DMS53 treated with DMSO at 0.1 percent for 48 hours (cell line): ENCODE measurements around the gene SMARCE1.

Experiments
- DNase-seq: peaks from one replicate; lab custom pipeline; 2025; ENCODE audit not compliant: unreplicated experiment; lab: John Stamatoyannopoulos, UW

Gene SMARCE1

DNA sequence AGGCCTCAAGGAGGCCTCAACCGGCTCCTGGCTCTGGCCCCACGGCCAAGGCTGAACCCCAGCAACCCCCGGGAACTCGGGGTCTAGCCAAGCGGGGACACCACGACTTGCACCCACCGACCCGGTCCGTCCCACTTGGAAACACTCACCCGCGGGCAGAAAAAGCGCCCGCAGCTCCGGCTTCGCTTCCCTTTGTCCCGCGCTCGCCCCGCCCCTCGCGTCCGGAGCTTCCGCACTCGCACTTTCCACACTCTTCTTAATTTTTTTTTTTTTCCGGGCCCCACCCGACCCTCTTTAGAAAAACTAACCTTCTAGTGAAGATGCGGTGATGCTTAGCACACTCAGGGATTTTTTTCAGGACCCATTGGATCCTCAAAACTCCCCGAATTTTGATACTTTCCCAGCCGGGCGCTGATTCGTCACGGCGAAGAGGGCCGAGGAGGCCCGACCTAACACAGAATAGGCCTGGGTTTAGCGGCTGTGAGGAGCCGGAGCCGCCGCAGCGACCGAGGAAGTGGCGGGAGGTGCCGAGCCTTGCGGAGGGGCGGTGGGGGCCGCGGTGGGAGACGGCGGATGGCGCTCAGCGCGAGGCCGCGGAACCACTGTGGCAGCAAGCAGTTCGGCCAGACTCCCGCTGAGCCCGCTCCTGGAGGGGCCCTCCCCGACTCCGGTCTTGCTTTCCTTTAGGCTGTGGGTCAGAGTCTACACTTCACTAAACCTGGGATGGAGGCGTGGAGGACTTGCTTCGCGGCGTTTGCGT is at the start of gene SMARCE1:
SMARCE1 (minus strand) TSS at position 195 of the 760 bp plus-strand sequence. CDS start 2,016 bp downstream, outside the sequence.
- DNase-seq: peak; percentile 37

- DNase-seq: no peak
These were observed 49.7 kb upstream of the SMARCE1 start for GRCh38 chr17:40697297-40697696.

- DNase-seq: no peak
These were observed 49.0 kb upstream of the SMARCE1 start for GRCh38 chr17:40696651-40697072.

- no peak for DNase-seq
These were observed 48.4 kb upstream of the SMARCE1 start for GRCh38 chr17:40695874-40696472.

DNA sequence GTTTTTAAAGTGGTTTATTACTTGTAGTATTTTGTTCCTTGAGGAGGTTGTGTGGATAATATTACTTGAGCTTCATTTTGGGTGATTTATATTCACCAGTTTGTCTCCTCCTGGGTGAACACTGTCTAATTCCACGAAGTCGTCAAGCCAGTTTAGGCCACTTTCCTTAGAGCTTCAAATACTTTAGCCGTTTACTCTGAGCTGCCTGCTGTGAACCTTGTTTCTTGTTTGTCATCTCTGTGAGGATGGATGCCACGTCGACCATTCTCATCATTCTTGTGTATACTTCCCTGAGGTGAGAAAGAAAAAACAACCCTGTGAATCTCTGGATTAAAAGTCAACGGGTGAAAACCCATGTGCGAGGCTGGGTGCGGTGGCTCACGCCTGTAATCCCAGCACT is 47.0 kb upstream of the SMARCE1 start:
- DNase-seq: no peak

DNA sequence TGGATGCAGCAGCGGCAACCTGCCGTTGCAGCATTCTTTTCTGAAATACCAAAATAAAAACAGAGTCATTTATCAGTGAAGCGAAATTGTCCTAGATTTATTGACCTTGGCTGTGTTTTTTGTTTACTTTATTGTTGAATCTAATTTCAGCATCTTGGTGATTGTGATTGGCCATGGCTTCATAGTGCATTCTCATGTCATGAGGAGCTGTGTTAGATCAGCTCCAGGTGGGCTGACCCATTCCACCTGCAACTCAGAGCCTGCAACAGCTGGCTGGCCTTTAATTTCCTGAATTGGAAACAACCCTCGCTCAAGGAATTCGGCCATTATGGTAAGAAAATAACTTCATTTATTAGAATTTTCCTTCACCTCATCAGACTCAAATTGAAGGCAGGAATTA is 39.5 kb upstream of the SMARCE1 start:
- DNase-seq: no peak

- DNase-seq: no peak
These were observed 38.6 kb upstream of the SMARCE1 start for GRCh38 chr17:40686192-40686591.

- no peak for DNase-seq
These were observed 33.4 kb upstream of the SMARCE1 start for GRCh38 chr17:40680998-40681397.

- no peak for DNase-seq
These were observed 31.9 kb upstream of the SMARCE1 start for GRCh38 chr17:40679523-40679907.

DNA sequence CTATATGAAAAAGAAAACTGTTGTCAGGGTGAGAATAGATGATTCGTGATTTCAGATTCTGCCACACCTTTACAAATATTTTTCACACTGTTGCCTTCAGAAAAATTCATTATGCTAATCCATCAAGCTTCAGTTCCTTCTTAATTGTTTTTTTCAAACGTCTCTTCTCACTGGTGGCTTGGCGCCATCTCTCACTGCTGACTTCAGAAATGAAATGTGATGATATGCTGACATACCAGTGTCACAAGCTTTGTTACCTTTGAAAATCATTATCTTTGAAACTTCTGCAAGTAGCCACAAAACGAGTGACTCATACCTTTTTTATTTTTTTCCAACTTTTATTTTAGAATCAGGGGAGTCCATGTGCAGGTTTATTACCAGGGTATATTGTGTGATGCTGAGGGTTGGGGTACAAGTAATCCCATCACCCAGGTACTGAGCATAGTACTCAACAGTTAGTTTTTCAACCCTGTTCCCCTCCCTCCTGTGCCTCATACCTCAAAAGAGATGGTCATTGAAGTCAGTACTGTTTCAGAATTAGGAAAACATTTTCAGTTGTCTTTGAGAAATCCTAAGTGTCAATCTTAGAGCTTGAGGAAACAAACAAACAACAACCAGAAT is 31.4 kb upstream of the SMARCE1 start:
- DNase-seq: no peak

DNA sequence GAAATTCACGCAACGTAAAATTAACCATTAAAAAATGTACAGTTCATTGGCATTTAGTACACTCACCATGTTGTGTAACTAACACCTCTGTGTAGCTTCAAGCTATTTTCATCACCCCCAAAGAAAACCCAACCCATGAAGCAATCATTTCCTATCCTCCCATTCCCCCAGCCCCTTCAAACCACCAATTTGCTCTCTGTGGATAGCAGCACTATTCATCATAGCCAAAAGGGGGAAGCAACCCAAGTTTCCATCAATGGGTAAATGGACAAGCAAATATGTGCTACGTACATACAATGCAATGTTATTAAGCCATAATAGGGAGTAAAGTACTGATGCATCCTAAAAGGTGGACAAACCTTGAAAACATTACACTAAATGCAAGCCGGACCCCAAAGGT is 28.3 kb upstream of the SMARCE1 start:
- no peak for DNase-seq

DNA sequence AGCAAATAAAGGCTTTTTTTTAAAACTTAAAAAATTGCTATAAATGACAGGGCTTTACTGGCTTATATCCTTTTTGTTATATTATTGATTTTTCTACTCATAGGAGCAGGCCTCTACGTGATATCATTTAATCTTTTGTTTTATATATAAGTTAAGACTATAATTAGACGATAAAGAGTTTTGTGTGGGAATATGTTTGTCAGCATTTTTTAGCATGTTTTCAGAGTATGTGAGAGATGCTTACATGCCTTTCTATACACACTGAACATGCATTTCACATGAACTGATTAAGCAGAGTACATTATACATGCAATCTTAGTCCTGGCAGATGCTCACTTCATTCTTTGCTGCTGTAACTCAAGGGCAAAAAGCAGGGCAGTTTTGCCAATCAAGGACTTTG is 25.0 kb upstream of the SMARCE1 start:
- no peak for DNase-seq

DNA sequence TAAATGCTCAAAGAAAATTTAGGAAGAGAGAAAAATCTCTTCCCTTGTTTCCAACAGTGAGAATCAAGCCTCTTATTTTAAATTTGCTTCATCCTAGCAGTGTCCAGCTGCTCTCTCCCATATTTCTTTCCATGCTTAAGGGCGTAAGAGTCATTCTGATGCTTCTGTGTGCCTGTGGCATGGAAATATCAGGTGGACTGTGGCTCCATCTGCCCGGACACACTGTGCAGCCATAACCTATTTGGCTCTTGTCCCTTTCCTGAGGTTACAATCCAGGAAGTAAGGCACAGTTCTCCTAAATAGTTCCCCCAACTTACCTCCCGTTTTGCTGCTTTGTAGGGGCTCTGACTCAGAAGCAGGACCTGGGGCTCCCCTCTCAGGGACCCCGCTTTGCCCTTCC is 23.7 kb upstream of the SMARCE1 start:
- DNase-seq: no peak

DNA sequence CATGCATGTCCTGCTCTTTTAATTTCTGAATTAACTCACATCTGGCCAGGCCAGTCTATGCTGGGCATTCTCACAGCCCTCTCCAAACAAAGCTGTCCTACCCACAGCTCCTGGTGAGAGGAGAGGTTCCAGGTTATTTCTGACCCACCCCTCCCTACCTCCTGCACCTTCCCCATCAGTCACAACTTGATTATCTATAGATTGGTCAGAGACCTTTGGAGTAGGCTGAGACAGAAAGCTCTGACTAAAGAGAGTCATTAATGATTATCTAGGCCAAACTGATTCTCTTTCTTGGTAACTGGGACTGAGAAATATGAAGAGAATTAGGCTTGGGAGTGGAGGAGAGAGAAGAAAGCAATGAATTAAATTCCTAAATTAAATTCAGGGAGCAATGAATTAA is 18.7 kb upstream of the SMARCE1 start:
- DNase-seq: no peak

DNA sequence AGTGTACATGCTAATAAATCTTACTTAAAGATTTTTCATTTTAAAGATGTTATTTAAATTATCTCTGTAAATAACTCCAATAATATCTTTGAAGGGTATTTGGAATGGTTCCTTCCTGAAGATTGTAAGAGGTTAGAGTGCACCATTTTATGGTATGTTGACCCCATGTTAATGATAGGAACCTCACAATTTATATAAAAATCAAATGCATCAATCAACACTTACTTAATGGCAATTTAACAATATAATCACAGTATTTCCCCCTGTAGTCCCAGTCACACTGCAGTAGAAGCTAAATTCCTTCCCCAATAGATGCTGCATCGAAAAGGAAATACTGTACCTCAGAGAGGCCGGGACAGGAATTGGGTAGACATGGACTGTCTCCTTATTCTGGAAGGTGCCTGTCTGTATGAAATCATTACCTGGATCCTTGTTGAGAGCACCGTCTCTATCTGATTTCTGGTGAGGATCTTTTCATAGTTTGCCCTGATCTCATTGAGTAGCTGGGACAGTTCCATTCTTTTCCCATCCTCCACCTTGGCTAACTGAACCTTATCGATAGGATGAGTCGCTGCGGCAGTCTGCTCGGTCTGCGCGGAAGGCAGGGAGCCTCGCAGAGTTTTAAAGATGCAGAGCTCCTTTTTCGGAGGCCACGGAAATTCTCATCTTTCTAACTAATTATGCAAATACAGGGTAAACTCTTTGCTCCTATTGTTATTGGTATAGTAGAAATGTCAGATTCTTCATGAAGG is 17.1 kb upstream of the SMARCE1 start, which contains the start of gene KRT222:
KRT222 (minus strand) TSS at position 596 of the 752 bp plus-strand sequence; CDS start at position 518, 78 bp downstream.
- DNase-seq: no peak

- no peak for DNase-seq
These were observed 15.6 kb upstream of the SMARCE1 start for GRCh38 chr17:40663252-40663651.

- no peak for DNase-seq
These were observed 12.3 kb upstream of the SMARCE1 start for GRCh38 chr17:40659911-40660310.

DNA sequence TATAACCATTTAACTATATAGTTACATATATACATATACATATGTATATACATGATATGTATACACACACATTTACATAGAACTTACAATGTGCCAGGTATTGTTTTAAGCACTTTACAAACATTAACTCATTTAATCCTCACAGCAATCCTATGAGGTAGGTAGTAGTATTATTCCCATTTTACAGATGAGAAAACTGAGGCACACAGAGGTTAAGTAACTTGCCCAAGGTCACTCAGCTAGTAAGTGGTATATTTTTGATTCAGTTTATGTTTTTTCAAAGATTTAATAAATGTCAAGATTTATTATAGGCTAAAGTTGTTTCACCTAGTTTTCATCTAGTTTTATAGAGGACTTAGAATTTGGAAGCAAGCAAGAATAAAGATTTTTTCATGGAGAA is 10.8 kb upstream of the SMARCE1 start:
- no peak for DNase-seq

DNA sequence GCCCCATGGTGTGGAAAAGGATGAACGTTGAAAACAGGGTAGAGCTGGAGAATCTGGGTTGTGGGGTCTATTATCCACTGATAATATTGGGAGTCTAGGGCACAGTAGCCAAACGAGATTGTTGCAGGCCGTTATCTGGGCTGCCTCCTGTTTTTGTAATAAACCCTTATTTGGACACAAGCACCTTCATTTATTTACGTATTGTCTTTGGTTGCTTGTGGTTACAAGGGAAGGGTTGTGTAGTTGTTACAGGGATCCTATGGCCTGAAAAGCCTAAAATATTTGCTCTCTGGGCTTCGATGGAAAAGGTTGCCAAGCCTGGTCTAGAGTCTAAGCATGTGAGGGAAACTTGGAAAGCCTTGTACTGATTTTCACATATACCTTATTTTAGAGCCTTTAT is 4.3 kb upstream of the SMARCE1 start:
- DNase-seq: no peak

DNA sequence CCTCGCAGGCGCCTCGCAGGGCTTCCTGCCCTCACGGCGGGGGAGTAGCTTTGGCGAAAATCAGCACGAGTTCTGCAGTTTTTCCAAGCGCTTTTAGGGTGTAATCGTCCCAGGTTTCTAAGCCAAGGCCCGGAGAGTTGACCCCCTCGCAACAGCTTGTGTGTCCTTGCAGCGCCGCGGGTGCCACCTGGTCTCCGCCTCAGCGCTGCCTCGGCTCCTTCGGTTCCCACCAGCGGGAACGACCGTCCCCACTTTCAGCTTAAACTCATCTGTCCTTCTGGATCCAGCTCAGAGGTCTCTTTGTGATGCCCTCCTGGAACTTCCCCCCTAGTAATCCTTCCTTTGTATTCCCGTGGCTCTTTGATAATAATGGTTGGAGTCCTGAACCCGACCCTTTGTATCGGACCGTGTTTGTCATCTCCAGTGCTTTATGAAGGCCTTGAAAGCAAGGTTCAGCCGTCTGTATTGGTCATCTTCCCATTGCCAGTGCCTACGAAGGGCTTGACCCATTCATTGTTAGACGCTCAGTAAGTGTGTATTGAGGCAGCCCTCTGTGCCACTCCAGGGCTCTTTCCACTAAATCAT is 858 bp upstream of the SMARCE1 start:
- no peak for DNase-seq
